H1 (cell line): Measurements from ENCODE around the gene GNL3L. TPM values are rescaled to one million over a fixed set of nuclear protein-coding genes. Genes with fewer than 3 reads are reported as not detected.

Experiments
- CTCF ChIA-PET: fragments of 300-600 bp; sonication (Branson Sonifier 250); formaldehyde crosslinking; loops from one replicate; lab custom pipeline; 2021; ENCODE audit not compliant: partially characterized antibody; lab: Charles Lee
- POLR2A ChIA-PET: fragments of 300-600 bp; sonication (Branson Sonifier 250); formaldehyde crosslinking; loops from one replicate; lab custom pipeline; 2021; ENCODE audit warnings: inconsistent platforms; ENCODE audit not compliant: partially characterized antibody; lab: Charles Lee
- DNase-seq, 2 experiments: peaks; one replicate each; pipeline versions ENCODE4 v3.0.0 to v3.0.0-alpha.2; 2010 to 2022; ENCODE audit warnings: low spot score in 2 of 2, low read depth in 1 of 2, mixed read lengths in 1 of 2
- FAIRE-seq: peaks from 2 replicates; lab custom pipeline; 2011; peaks lifted over from hg19 to GRCh38; lab: Jason Lieb, UNC
- H2AFZ ChIP-seq: 2 replicates; pipeline ENCODE4 v1.8.1; 2012; ENCODE audit warnings: low read length, inconsistent platforms
- H2AK5ac ChIP-seq: 2 replicates; pipeline ENCODE4 v1.6.1; 2013; ENCODE audit warnings: low read depth, low read length
- H2BK120ac ChIP-seq: replicated peaks from 2 replicates; pipeline ENCODE3; 2013; ENCODE audit warnings: low read depth, low read length, inconsistent platforms
- H2BK12ac ChIP-seq: 2 replicates; pipeline ENCODE4 v1.6.1; 2013; ENCODE audit warnings: low read depth, low read length
- H2BK15ac ChIP-seq: 2 replicates; pipeline ENCODE4 v1.6.1; 2013; ENCODE audit warnings: low read length
- H2BK20ac ChIP-seq: 2 replicates; pipeline ENCODE4 v1.6.1; 2013; ENCODE audit warnings: low read length
- H2BK5ac ChIP-seq: 2 replicates; pipeline ENCODE4 v1.6.1; 2013; ENCODE audit warnings: low read depth, low read length
- H3K14ac ChIP-seq: 2 replicates; pipeline ENCODE4 v1.6.1; 2013; ENCODE audit warnings: inconsistent platforms; ENCODE audit not compliant: insufficient read length
- H3K18ac ChIP-seq: 2 replicates; pipeline ENCODE4 v1.6.1; 2013; ENCODE audit warnings: low read length; ENCODE audit errors: extremely low read depth
- H3K23ac ChIP-seq: 2 replicates; pipeline ENCODE4 v1.6.1; 2013; ENCODE audit warnings: inconsistent platforms; ENCODE audit not compliant: insufficient read length
- H3K23me2 ChIP-seq: 2 replicates; pipeline ENCODE4 v1.6.1; 2013; ENCODE audit warnings: low read depth, low read length
- H3K27ac ChIP-seq: 2 replicates; pipeline ENCODE4 v1.6.1; 2011; ENCODE audit warnings: low read depth, low read length, inconsistent platforms
- H3K27me3 ChIP-seq, 4 experiments: replicated peaks in 1 of 4; 1 replicate in 1 of 4; 2 replicates in 3 of 4; pipeline versions ENCODE4 v1.6.1 to v1.8.1; 2011 to 2013; ENCODE audit warnings: low read length in 3 of 4, mild to moderate bottlenecking in 3 of 4, inconsistent platforms in 2 of 4, mixed read lengths in 2 of 4, moderate library complexity in 1 of 4; ENCODE audit not compliant: control insufficient read depth in 3 of 4, insufficient read depth in 3 of 4; ENCODE audit errors: extremely low read depth in 1 of 4
- H3K36me3 ChIP-seq, 4 experiments: 2 replicates each; pipeline versions ENCODE4 v1.6.1 to v1.8.1; 2011 to 2013; ENCODE audit warnings: mild to moderate bottlenecking in 4 of 4, low read length in 3 of 4, moderate library complexity in 2 of 4, control low read depth in 1 of 4, inconsistent platforms in 1 of 4; ENCODE audit not compliant: insufficient read depth in 4 of 4, control insufficient read depth in 2 of 4
- H3K4ac ChIP-seq: replicated peaks from 2 replicates; pipeline ENCODE3; 2013; ENCODE audit warnings: low read length, low read depth, mixed read lengths, inconsistent platforms; ENCODE audit not compliant: insufficient read length
- H3K4me1 ChIP-seq, 4 experiments: replicated peaks in 1 of 4; 1 replicate in 1 of 4; 2 replicates in 3 of 4; pipeline versions ENCODE4 v1.6.1 to v1.8.1; 2011 to 2013; ENCODE audit warnings: low read length in 3 of 4, inconsistent platforms in 2 of 4, mixed read lengths in 1 of 4; ENCODE audit not compliant: insufficient read depth in 4 of 4, control insufficient read depth in 3 of 4
- H3K4me2 ChIP-seq, 2 experiments: 2 replicates each; pipeline versions ENCODE4 v1.6.1 to v1.8.1; 2011 to 2013; ENCODE audit warnings: low read depth in 2 of 2, low read length in 2 of 2, control low read depth in 1 of 2, inconsistent platforms in 1 of 2, mild to moderate bottlenecking in 1 of 2; ENCODE audit not compliant: insufficient read depth in 1 of 2
- H3K4me3 ChIP-seq, 4 experiments: fragments of 200-600, 300-600 bp in 1 of 4; sonication (generic), shearing (Covaris generic), sonication (Bioruptor Twin) in 1 of 4; 2 replicates each; pipeline versions ENCODE4 v1.5.1 to v1.8.1; 2011 to 2016; ENCODE audit warnings: low read length in 4 of 4, low read depth in 3 of 4, control low read depth in 2 of 4, inconsistent platforms in 2 of 4, mild to moderate bottlenecking in 2 of 4, mixed read lengths in 1 of 4, moderate library complexity in 1 of 4; ENCODE audit not compliant: insufficient read depth in 2 of 4; ENCODE audit errors: extremely low read depth in 1 of 4
- H3K56ac ChIP-seq: replicated peaks from 2 replicates; pipeline ENCODE3; 2013; ENCODE audit warnings: low read depth, mild to moderate bottlenecking, mixed read lengths, low read length, inconsistent platforms; ENCODE audit not compliant: insufficient read length
- H3K79me1 ChIP-seq: 2 replicates; pipeline ENCODE4 v1.6.1; 2013; ENCODE audit warnings: low read depth, low read length, control low read depth
- H3K79me2 ChIP-seq, 2 experiments: 2 replicates each; pipeline versions ENCODE4 v1.6.1 to v1.8.1; 2012 to 2013; ENCODE audit warnings: low read length in 2 of 2, mild to moderate bottlenecking in 2 of 2, inconsistent platforms in 1 of 2; ENCODE audit not compliant: insufficient read depth in 2 of 2, control insufficient read depth in 1 of 2
- H3K9ac ChIP-seq, 4 experiments: replicated peaks in 1 of 4; 1 replicate in 1 of 4; 2 replicates in 3 of 4; pipeline versions ENCODE4 v1.6.1 to v1.8.1; 2011 to 2013; ENCODE audit warnings: low read depth in 3 of 4, low read length in 3 of 4, control low read depth in 2 of 4, mild to moderate bottlenecking in 2 of 4, moderate library complexity in 2 of 4, inconsistent platforms in 1 of 4; ENCODE audit errors: extremely low read depth in 1 of 4
- H3K9me3 ChIP-seq, 2 experiments: 2 replicates each; pipeline versions ENCODE4 v1.6.1 to v1.8.1; 2012 to 2013; ENCODE audit warnings: mild to moderate bottlenecking in 2 of 2, moderate library complexity in 2 of 2, control low read depth in 1 of 2, inconsistent platforms in 1 of 2, low read depth in 1 of 2, low read length in 1 of 2, mixed read lengths in 1 of 2; ENCODE audit not compliant: insufficient read depth in 2 of 2
- H4K20me1 ChIP-seq, 2 experiments: replicated peaks in 1 of 2; 2 replicates each; pipeline versions ENCODE3 to v1.8.1; 2011 to 2013; ENCODE audit warnings: inconsistent platforms in 2 of 2, low read length in 2 of 2, mild to moderate bottlenecking in 1 of 2; ENCODE audit not compliant: insufficient read depth in 2 of 2, control insufficient read depth in 1 of 2
- H4K5ac ChIP-seq: 2 replicates; pipeline ENCODE4 v1.6.1; 2013; ENCODE audit warnings: low read length, low read depth, mixed read lengths, inconsistent platforms; ENCODE audit not compliant: insufficient read length
- H4K8ac ChIP-seq: 2 replicates; pipeline ENCODE4 v1.8.0; 2013; ENCODE audit warnings: mild to moderate bottlenecking, moderate library complexity, low read length, inconsistent platforms; ENCODE audit not compliant: insufficient read depth; ENCODE audit errors: extremely low read depth
- H4K91ac ChIP-seq: replicated peaks from 2 replicates; pipeline ENCODE3; 2013; ENCODE audit warnings: low read length, mixed read lengths, inconsistent platforms; ENCODE audit not compliant: insufficient read length
- CEBPB ChIP-seq: IDR thresholded peaks from 2 replicates; pipeline ENCODE4 v1.6.1; 2012; ENCODE audit warnings: low read depth, low read length
- KDM1A ChIP-seq: fragments of 200-600, 300-600 bp; sonication (generic); IDR thresholded peaks from 2 replicates; pipeline ENCODE4 v1.7.1; 2016; ENCODE audit warnings: mild to moderate bottlenecking, low read length, borderline replicate concordance
- MAFK ChIP-seq: IDR thresholded peaks from 2 replicates; pipeline ENCODE4 v1.6.1; 2012; ENCODE audit warnings: low read depth, mild to moderate bottlenecking, improper control_type of control experiment, low read length
- MAX ChIP-seq: IDR thresholded peaks from 2 replicates; pipeline ENCODE4 v1.6.1; 2012; ENCODE audit warnings: inconsistent platforms
- PHF8 ChIP-seq: fragments of 200-600 bp; sonication (generic); conservative IDR thresholded peaks from 2 replicates; pipeline ENCODE4 v1.7.1; 2012; ENCODE audit warnings: low read depth, mild to moderate bottlenecking, inconsistent platforms, low read length, moderate library complexity
- RNF2 ChIP-seq: fragments of 200-900, 300-1000 bp; sonication (generic); IDR thresholded peaks from 2 replicates; pipeline ENCODE4 v1.7.1; 2016; ENCODE audit warnings: borderline replicate concordance, low read depth, mild to moderate bottlenecking, antibody characterized with exemption, low read length; ENCODE audit not compliant: poor library complexity, severe bottlenecking; ENCODE audit errors: missing control alignments
- SP2 ChIP-seq: IDR thresholded peaks from 2 replicates; pipeline ENCODE4 v1.6.1; 2012; ENCODE audit warnings: mild to moderate bottlenecking, low read length, inconsistent platforms
- TEAD4 ChIP-seq: IDR thresholded peaks from 2 replicates; pipeline ENCODE4 v1.6.1; 2012; ENCODE audit warnings: low read depth, low read length, inconsistent platforms, mixed read lengths
- WGBS, 2 experiments: shearing (Covaris generic) in 1 of 2; methylation state at CpG; one replicate each; pipeline versions ENCODE4 v1.1.6 to v1.1.7; 2013 to 2015; ENCODE audit warnings: low lambda C conversion rate in 2 of 2, mixed read lengths in 2 of 2, inconsistent platforms in 1 of 2, low coverage in 1 of 2, missing lambda C conversion rate in 1 of 2; ENCODE audit not compliant: insufficient replicate concordance in 2 of 2, insufficient coverage in 1 of 2, insufficient read length in 1 of 2; ENCODE audit errors: extremely low coverage in 1 of 2, missing lambda C conversion rate in 1 of 2; 5-methylcytosine and 5-hydroxymethylcytosine counted together
- polyA plus RNA-seq, 7 experiments: library from polyadenylated mRNA; depleted of rRNA in 3 of 7; stranded (reverse) in 5 of 7; unstranded in 2 of 7; fragments of >200 nt in 5 of 7; fragments of 200-250 nt in 2 of 7; gene quantifications; 1 replicate in 5 of 7; 2 replicates in 1 of 7; 4 replicates in 1 of 7; pipeline versions ENCODE4 v1.2.1 to v1.2.3, GENCODE V29; 2011 to 2013; ENCODE audit warnings: missing spikeins in 2 of 7, mixed read lengths in 2 of 7
- total RNA-seq: library from RNA; stranded (reverse); fragmentation: NEBNext Ultra II Directional; extraction: Animal tissue kit (Norgen Biotek cat#: 25700); gene quantifications from 2 replicates; pipeline ENCODE4 v1.2.1, GENCODE V29; 2021

Gene GNL3L
- total and polyA plus RNA-seq, 2 of the 8 experiments (the other 6 are each of a cell fraction or from before 2014, with no cell fraction given), result 19.1 to 71.2 TPM

DNA sequence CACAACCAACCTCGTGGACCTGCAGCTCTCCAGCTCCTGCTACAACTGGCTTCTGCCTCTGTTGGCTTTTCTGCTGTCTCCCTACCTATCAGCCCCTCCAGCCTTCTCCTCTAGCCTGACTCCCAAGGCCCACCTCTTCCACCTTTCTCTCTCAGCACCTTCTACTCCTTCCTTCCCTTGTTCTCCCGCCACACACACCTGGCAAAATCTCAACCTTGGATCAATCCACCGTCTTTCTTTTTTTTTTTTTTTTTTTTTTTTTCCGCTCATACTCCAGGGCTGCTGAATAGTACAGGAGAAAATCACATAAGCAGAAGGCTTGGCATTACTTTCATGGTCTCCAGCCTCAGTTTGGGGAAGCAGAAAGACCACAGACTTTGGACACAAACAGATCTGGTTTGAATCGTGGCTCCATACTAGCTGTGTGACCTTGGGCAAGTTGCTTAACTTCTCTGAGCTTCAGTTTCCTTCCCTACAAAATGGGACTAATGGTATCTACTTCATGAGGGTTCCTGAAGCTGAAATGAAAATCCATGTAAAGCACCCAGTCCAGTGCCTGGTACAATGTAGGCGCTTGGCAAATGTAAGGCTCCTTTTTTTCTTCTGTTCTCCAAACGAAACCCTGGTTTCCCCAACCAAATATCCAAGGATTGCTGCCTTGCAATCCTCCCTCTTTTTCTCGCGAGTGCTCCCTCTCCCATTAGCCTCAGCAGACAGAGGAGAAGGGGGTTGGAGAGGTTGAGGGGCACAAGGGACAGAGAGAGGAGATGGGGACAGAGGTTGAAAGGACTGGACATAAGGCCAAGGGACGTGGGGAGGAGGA is 35.6 kb upstream of the GNL3L start:
- Histone ChIP-seq H3K56ac (no peak overlapping the region), H3K4me2 (peak overlapping the region; percentile 70 to 97), H4K8ac (no peak overlapping the region), H3K79me2 (peaks cover 2 to 55% of the 10 kb centered on the region in 2 experiments; a peak in 2 of 4 replicates), H3K14ac (no peak overlapping the region), H2BK20ac (no peak overlapping the region), H3K36me3 (no peaks in the 10 kb centered on the region), H3K79me1 (no peaks in the 10 kb centered on the region; the same call in 1 of the 2 replicates), H3K27me3 (no peaks in the 10 kb centered on the region), H2AFZ (no peak overlapping the region)
- WGBS, 2 experiments, result 73% methylated on average over 4 of the region's 10 CpGs; no CpG with 5 or more reads in 1 of the 2 experiments
- TF ChIP-seq PHF8 (no peak), MAFK (no peak), KDM1A (peak; percentile 69), MAX (no peak), RNF2 (no peak), TEAD4 (no peak), SP2 (no peak), CEBPB (no peak)
- TF ChIP-seq, all 59 proteins: peak for 1
- no peak overlapping the region for H2AK5ac ChIP-seq
- peaks cover 0 to 9% (median 7%) of the 10 kb centered on the region in 4 experiments; a peak in 3 of 7 replicates for H3K4me1 ChIP-seq
- no peak overlapping the region for H4K5ac ChIP-seq
- no peak overlapping the region for H3K4ac ChIP-seq
- FAIRE-seq (no peak), DNase-seq (no peak)
- CTCF ChIA-PET, result no interaction called here
- no peak overlapping the region for H2BK120ac ChIP-seq
- no peak overlapping the region for H3K27ac ChIP-seq
- 0 out of 2 replicates have a peak overlapping the region, but pooled peaks have one; percentile 29 for H2BK15ac ChIP-seq
- H3K4me3 ChIP-seq, result peak overlapping the region; percentile 62 to 87 (median 72)
- no peak overlapping the region for H2BK5ac ChIP-seq
- H4K20me1 ChIP-seq, result peaks cover 0 to 2% of the 10 kb centered on the region in 2 experiments
- H3K23me2 ChIP-seq, result no peaks in the 10 kb centered on the region; the same call in 1 of the 2 replicates
- H3K23ac ChIP-seq, result no peak overlapping the region
- peak overlapping the region; percentile 41 to 62 (median 44); a peak in 4 of 7 replicates for H3K9ac ChIP-seq
- H3K9me3 ChIP-seq, result no peaks in the 10 kb centered on the region
- POLR2A ChIA-PET, result interaction anchor here (0.9 to 1.5 kb wide), 5 partner anchors 11 to 41 kb away, joined by 3 to 5 read pairs (median 3); partner anchors contain the start of gene GNL3L
- H4K91ac ChIP-seq, result peak overlapping the region; percentile 25
- H3K18ac ChIP-seq, result no peak overlapping the region; the same call in none of the 2 replicates
- H2BK12ac ChIP-seq, result peak overlapping the region; percentile 50; the same call in 1 of the 2 replicates
